Measurements from ENCODE around the gene PADI3. TPM values are rescaled to one million over a fixed set of nuclear protein-coding genes. Genes with fewer than 3 reads are reported as not detected.

Gene PADI3
- total and polyA plus RNA-seq, 3 donors from 2014 or later: 0.63 to 1.2 (median 0.80) TPM

DNA sequence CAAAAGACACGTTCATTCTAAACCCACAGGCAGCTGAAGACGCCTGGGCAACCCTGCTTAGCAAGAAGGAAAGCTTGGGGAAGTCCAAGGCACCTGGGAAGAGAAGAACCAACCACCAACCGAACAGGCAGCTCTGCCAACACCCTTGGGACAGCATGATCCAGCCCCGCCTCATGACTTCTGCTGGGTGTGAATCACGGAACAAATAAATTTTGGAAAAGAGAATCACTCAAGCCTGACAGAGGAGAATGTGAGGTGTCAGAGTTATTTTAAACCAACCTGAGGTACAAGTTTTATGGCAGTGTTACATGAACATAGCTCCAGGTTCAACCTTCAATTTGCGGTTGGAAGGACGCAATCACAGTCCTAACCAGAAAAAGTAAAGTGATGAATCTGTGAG is 49.1 kb downstream of the PADI3 start:
- DNase-seq: no peak
- H3K4me3 ChIP-seq: no peak overlapping the region
- no peaks in the 10 kb centered on the region for H3K36me3 ChIP-seq (ENCODE audit: low read depth, missing control alignments)
- 92 to 94% methylated on average over 7 of the region's 7 CpGs for WGBS, 2 donors
- no peak overlapping the region for H3K27ac ChIP-seq
- no peaks in the 10 kb centered on the region for H3K9me3 ChIP-seq
- TF ChIP-seq, protein P1, sequence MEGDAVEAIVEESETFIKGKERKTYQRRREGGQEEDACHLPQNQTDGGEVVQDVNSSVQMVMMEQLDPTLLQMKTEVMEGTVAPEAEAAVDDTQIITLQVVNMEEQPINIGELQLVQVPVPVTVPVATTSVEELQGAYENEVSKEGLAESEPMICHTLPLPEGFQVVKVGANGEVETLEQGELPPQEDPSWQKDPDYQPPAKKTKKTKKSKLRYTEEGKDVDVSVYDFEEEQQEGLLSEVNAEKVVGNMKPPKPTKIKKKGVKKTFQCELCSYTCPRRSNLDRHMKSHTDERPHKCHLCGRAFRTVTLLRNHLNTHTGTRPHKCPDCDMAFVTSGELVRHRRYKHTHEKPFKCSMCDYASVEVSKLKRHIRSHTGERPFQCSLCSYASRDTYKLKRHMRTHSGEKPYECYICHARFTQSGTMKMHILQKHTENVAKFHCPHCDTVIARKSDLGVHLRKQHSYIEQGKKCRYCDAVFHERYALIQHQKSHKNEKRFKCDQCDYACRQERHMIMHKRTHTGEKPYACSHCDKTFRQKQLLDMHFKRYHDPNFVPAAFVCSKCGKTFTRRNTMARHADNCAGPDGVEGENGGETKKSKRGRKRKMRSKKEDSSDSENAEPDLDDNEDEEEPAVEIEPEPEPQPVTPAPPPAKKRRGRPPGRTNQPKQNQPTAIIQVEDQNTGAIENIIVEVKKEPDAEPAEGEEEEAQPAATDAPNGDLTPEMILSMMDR (IDR thresholded peaks at IDR 0.05): no peak
- TF ChIP-seq POLR2A (IDR thresholded peaks at IDR 0.05): no peak
- H3K27me3 ChIP-seq: no peaks in the 10 kb centered on the region
- no peaks in the 10 kb centered on the region for H3K4me1 ChIP-seq
- intact Hi-C loops (cut with DNase I; ENCODE audit: low total_unique reads): no loop called here

DNA sequence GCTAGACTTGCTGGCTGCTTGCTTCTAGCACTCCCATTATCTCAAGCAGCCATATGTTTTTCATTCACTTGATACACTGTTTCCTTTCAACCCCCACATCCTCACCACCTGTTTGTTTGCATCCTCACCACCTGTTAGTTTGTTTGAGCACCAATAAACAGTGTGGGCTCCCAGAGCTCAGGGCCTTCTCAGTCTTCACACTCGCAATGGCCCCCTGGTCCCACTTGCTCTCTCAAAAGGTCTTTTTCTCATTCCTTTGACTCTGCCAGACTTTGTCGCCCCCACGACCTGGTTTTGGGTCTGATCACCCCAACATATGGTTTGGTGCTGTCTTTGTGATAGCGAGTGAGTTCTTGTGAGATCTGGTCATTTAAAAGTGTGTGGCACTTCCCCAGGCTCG is 52.9 kb downstream of the PADI3 start:
- Histone ChIP-seq H3K4me1 (no peaks in the 10 kb centered on the region), H3K36me3 (ENCODE audit: low read depth, missing control alignments) (no peaks in the 10 kb centered on the region), H3K4me3 (no peak overlapping the region), H3K27me3 (no peaks in the 10 kb centered on the region), H3K27ac (no peak overlapping the region), H3K9me3 (no peaks in the 10 kb centered on the region)
- no peak for DNase-seq
- intact Hi-C loops (cut with DNase I; ENCODE audit: low total_unique reads): no loop called here
- no peak for TF ChIP-seq POLR2A (IDR thresholded peaks at IDR 0.05)
- TF ChIP-seq, protein P1 (IDR thresholded peaks at IDR 0.05): no peak
- WGBS, 2 donors: 91 to 92% methylated on average over 5 of the region's 5 CpGs

DNA sequence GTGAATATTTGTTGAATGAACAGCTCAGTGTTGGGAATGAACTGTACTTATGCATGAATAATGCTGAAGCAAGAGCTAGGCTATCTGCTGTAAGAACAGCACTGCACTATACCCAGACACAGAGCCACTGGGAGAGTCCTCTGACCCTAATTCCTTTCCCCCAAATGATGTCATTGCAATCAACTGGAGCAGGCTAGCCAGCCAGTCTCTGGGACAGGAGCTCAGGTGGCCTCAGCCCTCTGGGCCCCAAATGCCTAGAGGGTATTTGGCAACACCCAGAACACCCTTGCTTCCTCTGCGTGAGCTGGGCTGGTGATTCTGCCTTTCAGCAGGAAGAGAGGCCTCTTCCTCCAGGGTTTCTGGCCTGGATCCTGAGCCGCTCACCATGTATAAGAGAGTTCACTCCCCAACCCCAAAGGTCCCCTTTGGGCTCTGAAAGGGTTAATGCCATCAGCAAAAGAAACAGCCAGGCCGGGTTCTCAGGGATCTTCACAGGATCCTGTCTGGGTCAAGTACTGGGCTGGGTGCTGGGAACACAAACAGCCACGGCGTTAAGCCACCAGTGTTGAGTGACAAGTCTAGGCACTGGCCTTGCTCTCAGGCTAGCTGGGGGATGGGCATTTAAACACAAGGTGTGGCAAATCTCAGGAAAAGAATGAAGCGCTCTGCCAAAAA is 55.4 kb downstream of the PADI3 start:
- no peak overlapping the region for H3K4me3 ChIP-seq
- no peaks in the 10 kb centered on the region for H3K36me3 ChIP-seq (ENCODE audit: low read depth, missing control alignments)
- WGBS, 2 donors: 52 to 70% methylated on average over 5 to 6 of the region's 6 CpGs
- no peak overlapping the region for H3K27ac ChIP-seq
- peaks cover 2% of the 10 kb centered on the region for H3K4me1 ChIP-seq
- intact Hi-C loops (cut with DNase I; ENCODE audit: low total_unique reads): no loop called here
- no peak for DNase-seq
- no peak for TF ChIP-seq POLR2A (IDR thresholded peaks at IDR 0.05)
- TF ChIP-seq, protein P1 (IDR thresholded peaks at IDR 0.05): no peak
- H3K27me3 ChIP-seq: no peaks in the 10 kb centered on the region
- no peaks in the 10 kb centered on the region for H3K9me3 ChIP-seq

- H3K4me3 ChIP-seq: no peak overlapping the region
- DNase-seq: no peak
- H3K27ac ChIP-seq: no peak overlapping the region
- no peaks in the 10 kb centered on the region for H3K27me3 ChIP-seq
- TF ChIP-seq, protein P1 (IDR thresholded peaks at IDR 0.05): no peak
- TF ChIP-seq POLR2A (IDR thresholded peaks at IDR 0.05): no peak
- WGBS, 2 donors: 63 to 67% methylated on average over 6 of the region's 6 CpGs
- no peaks in the 10 kb centered on the region for H3K36me3 ChIP-seq (ENCODE audit: low read depth, missing control alignments)
- no peaks in the 10 kb centered on the region for H3K9me3 ChIP-seq
- H3K4me1 ChIP-seq: peaks cover 5% of the 10 kb centered on the region
- intact Hi-C loops (cut with DNase I; ENCODE audit: low total_unique reads): no loop called here
Observed at GRCh38 chr1:17304826-17305175, 55.9 kb downstream of the PADI3 start.

GRCh38 chr1:17305576-17306095 is 56.7 kb downstream of the PADI3 start:
- WGBS, 2 donors: 78 to 80% methylated on average over 13 of the region's 14 CpGs
- Histone ChIP-seq H3K9me3 (no peaks in the 10 kb centered on the region), H3K4me3 (no peak overlapping the region), H3K4me1 (peaks cover 5% of the 10 kb centered on the region), H3K36me3 (ENCODE audit: low read depth, missing control alignments) (no peaks in the 10 kb centered on the region), H3K27ac (no peak overlapping the region), H3K27me3 (no peaks in the 10 kb centered on the region)
- intact Hi-C loops (cut with DNase I; ENCODE audit: low total_unique reads): no loop called here
- TF ChIP-seq, protein P1 (IDR thresholded peaks at IDR 0.05): no peak
- TF ChIP-seq POLR2A (IDR thresholded peaks at IDR 0.05): no peak
- no peak for DNase-seq
